ENCODE data around the gene OR6Y1. TPM values are rescaled to one million over a fixed set of nuclear protein-coding genes. Genes with fewer than 3 reads are reported as not detected.

OR6Y1 gene
- total and polyA plus RNA-seq, 2 of the 8 experiments (the other 6 are each of a cell fraction or from before 2014, with no cell fraction given) = 0.07 TPM; not detected in 1

GRCh38 chr1:158577561-158577960, 23.4 kb upstream of the OR6Y1 start:
- Histone ChIP-seq H2BK15ac (ENCODE audit: low read length) (no peak overlapping the region), H4K5ac (ENCODE audit: insufficient read length, low read depth, low read length) (no peak overlapping the region), H3K79me2 (ENCODE audit: control insufficient read depth in 1 of 2, insufficient read depth in 2 of 2, low read length in 2 of 2) (no peaks in the 10 kb centered on the region; a peak in 1 of 4 replicates), H3K9ac (replicated peaks in 1 of 4; ENCODE audit: extremely low read depth in 1 of 4, low read depth in 3 of 4, low read length in 3 of 4) (no peak overlapping the region), H4K20me1 (replicated peaks in 1 of 2; ENCODE audit: control insufficient read depth in 1 of 2, insufficient read depth in 2 of 2, low read length in 2 of 2) (no peaks in the 10 kb centered on the region), H3K9me3 (ENCODE audit: insufficient read depth in 2 of 2, low read depth in 1 of 2, low read length in 1 of 2) (no peaks in the 10 kb centered on the region), H3K4me1 (replicated peaks in 1 of 4; ENCODE audit: control insufficient read depth in 3 of 4, insufficient read depth in 4 of 4, low read length in 3 of 4) (no peaks in the 10 kb centered on the region), H2BK120ac (replicated peaks; ENCODE audit: low read depth, low read length) (no peak overlapping the region), H3K18ac (ENCODE audit: extremely low read depth, low read length) (no peak overlapping the region), H3K79me1 (ENCODE audit: low read depth, low read length) (no peaks in the 10 kb centered on the region), H4K91ac (replicated peaks; ENCODE audit: insufficient read length, low read length) (no peak overlapping the region), H3K4me3 (ENCODE audit: extremely low read depth in 1 of 4, insufficient read depth in 2 of 4, low read depth in 3 of 4, low read length in 4 of 4) (no peak overlapping the region), H3K4me2 (ENCODE audit: insufficient read depth in 1 of 2, low read depth in 2 of 2, low read length in 2 of 2) (no peak overlapping the region), H3K4ac (replicated peaks; ENCODE audit: insufficient read length, low read depth, low read length) (no peak overlapping the region), H2BK12ac (ENCODE audit: low read depth, low read length) (no peak overlapping the region), H3K14ac (ENCODE audit: insufficient read length) (no peak overlapping the region), H2AFZ (ENCODE audit: low read length) (no peak overlapping the region), H2BK5ac (ENCODE audit: low read depth, low read length) (no peak overlapping the region), H3K27ac (ENCODE audit: low read depth, low read length) (no peak overlapping the region), H3K27me3 (replicated peaks in 1 of 4; ENCODE audit: control insufficient read depth in 3 of 4, extremely low read depth in 1 of 4, insufficient read depth in 3 of 4, low read length in 3 of 4) (no peaks in the 10 kb centered on the region), H3K56ac (replicated peaks; ENCODE audit: insufficient read length, low read depth, low read length) (no peak overlapping the region), H2AK5ac (ENCODE audit: low read depth, low read length) (no peak overlapping the region), H2BK20ac (ENCODE audit: low read length) (no peak overlapping the region), H3K23me2 (ENCODE audit: low read depth, low read length) (no peaks in the 10 kb centered on the region), H3K36me3 (ENCODE audit: control insufficient read depth in 2 of 4, insufficient read depth in 4 of 4, low read length in 3 of 4) (no peaks in the 10 kb centered on the region), H4K8ac (ENCODE audit: extremely low read depth, insufficient read depth, low read length) (no peak overlapping the region), H3K23ac (ENCODE audit: insufficient read length) (no peak overlapping the region)
- ChIA-PET POLR2A (ENCODE audit: partially characterized antibody) (no interaction called here), CTCF (ENCODE audit: partially characterized antibody) (interaction anchor here (0.7 kb wide), 2 partner anchors 52 to 72 kb away, joined by 3 read pairs; no protein-coding TSS in a partner anchor)
- 92% methylated on average over 3 of the region's 3 CpGs; no CpG with 5 or more reads in 1 of the 2 experiments for WGBS, 2 experiments (ENCODE audit: extremely low coverage in 1 of 2, insufficient coverage in 1 of 2, insufficient read length in 1 of 2, insufficient replicate concordance in 2 of 2, low coverage in 1 of 2, low lambda C conversion rate in 2 of 2, missing lambda C conversion rate in 1 of 2)
- DNase-seq (ENCODE audit: low read depth in 1 of 2, low spot score in 2 of 2) = no peak
- FAIRE-seq = no peak
- TF ChIP-seq RAD21 (IDR thresholded peaks at IDR 0.05 in 1 of 2, conservative IDR thresholded peaks at IDR 0.05 in 1 of 2; ENCODE audit: low read depth in 2 of 2, low read length in 2 of 2) (no peak), SIX5 (IDR thresholded peaks at IDR 0.05; ENCODE audit: low read depth, low read length) (no peak), FOSL1 (IDR thresholded peaks at IDR 0.05; ENCODE audit: insufficient read depth, low read depth, low read length) (no peak), KDM4A (IDR thresholded peaks at IDR 0.05; ENCODE audit: low read depth, low read length, severe bottlenecking) (no peak), E2F6 (IDR thresholded peaks at IDR 0.05) (no peak), KDM1A (IDR thresholded peaks at IDR 0.05; ENCODE audit: borderline replicate concordance, low read length) (no peak), MAFK (IDR thresholded peaks at IDR 0.05; ENCODE audit: low read depth, low read length) (no peak), SRF (IDR thresholded peaks at IDR 0.05; ENCODE audit: low read depth, low read length) (no peak), ATF3 (IDR thresholded peaks at IDR 0.05; ENCODE audit: insufficient read depth, low read depth, low read length) (no peak), BRCA1 (IDR thresholded peaks at IDR 0.05; ENCODE audit: low read depth, low read length) (no peak), CREB1 (IDR thresholded peaks at IDR 0.05) (no peak)
- TF ChIP-seq, protein P1, sequence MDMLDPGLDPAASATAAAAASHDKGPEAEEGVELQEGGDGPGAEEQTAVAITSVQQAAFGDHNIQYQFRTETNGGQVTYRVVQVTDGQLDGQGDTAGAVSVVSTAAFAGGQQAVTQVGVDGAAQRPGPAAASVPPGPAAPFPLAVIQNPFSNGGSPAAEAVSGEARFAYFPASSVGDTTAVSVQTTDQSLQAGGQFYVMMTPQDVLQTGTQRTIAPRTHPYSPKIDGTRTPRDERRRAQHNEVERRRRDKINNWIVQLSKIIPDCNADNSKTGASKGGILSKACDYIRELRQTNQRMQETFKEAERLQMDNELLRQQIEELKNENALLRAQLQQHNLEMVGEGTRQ (IDR thresholded peaks at IDR 0.05; ENCODE audit: low read length) = no peak
